Neuron (in vitro differentiated cells): Measurements from ENCODE around the gene SLC2A9.

ENCODE experiments used
- H2AFZ ChIP-seq: one replicate; pipeline ENCODE4 v1.6.1; 2013; ENCODE audit warnings: low read depth, mild to moderate bottlenecking, inconsistent platforms, low read length, moderate library complexity
- H3K27me3 ChIP-seq: one replicate; pipeline ENCODE4 v1.6.1; 2013; ENCODE audit warnings: low read length; ENCODE audit not compliant: insufficient read depth
- H3K36me3 ChIP-seq: one replicate; pipeline ENCODE4 v1.6.1; 2013; ENCODE audit warnings: low read length; ENCODE audit not compliant: insufficient read depth
- H3K4me1 ChIP-seq: one replicate; pipeline ENCODE4 v1.6.1; 2013; ENCODE audit warnings: low read length; ENCODE audit not compliant: insufficient read depth
- H3K4me3 ChIP-seq: 2 replicates; pipeline ENCODE4 v1.5.1; 2013; ENCODE audit warnings: mild to moderate bottlenecking, low read length, moderate library complexity
- H3K9me3 ChIP-seq: one replicate; pipeline ENCODE4 v1.6.1; 2013; ENCODE audit warnings: low read length

Gene SLC2A9

GRCh38 chr4:10008609-10009005 is 12.7 kb downstream of the SLC2A9 start:
- H2AFZ ChIP-seq = no peak overlapping the region
- H3K4me1 ChIP-seq = no peaks in the 10 kb centered on the region
- peaks cover 3% of the 10 kb centered on the region for H3K27me3 ChIP-seq
- H3K4me3 ChIP-seq = no peak overlapping the region
- no peaks in the 10 kb centered on the region for H3K9me3 ChIP-seq
- no peaks in the 10 kb centered on the region for H3K36me3 ChIP-seq

- Histone ChIP-seq H2AFZ (no peak overlapping the region), H3K27me3 (peaks cover 3% of the 10 kb centered on the region), H3K4me3 (no peak overlapping the region), H3K4me1 (no peaks in the 10 kb centered on the region), H3K9me3 (no peaks in the 10 kb centered on the region), H3K36me3 (no peaks in the 10 kb centered on the region)
Measured at GRCh38 chr4:10007793-10008608, 13.3 kb downstream of the SLC2A9 start.

- no peak overlapping the region for H3K4me3 ChIP-seq
- H3K4me1 ChIP-seq = no peaks in the 10 kb centered on the region
- H2AFZ ChIP-seq = no peak overlapping the region
- peaks cover 3% of the 10 kb centered on the region for H3K27me3 ChIP-seq
- no peaks in the 10 kb centered on the region for H3K36me3 ChIP-seq
- no peaks in the 10 kb centered on the region for H3K9me3 ChIP-seq
Measured at GRCh38 chr4:10007436-10007740, 13.9 kb downstream of the SLC2A9 start.

GRCh38 chr4:10006601-10007435 is 14.5 kb downstream of the SLC2A9 start:
- no peak overlapping the region for H3K4me3 ChIP-seq
- H3K9me3 ChIP-seq = no peaks in the 10 kb centered on the region
- peaks cover 3% of the 10 kb centered on the region for H3K27me3 ChIP-seq
- H3K36me3 ChIP-seq = no peaks in the 10 kb centered on the region
- H3K4me1 ChIP-seq = no peaks in the 10 kb centered on the region
- H2AFZ ChIP-seq = no peak overlapping the region

GRCh38 chr4:10006231-10006600 is 15.1 kb downstream of the SLC2A9 start:
- Histone ChIP-seq H3K4me3 (no peak overlapping the region), H3K4me1 (no peaks in the 10 kb centered on the region), H3K27me3 (peaks cover 3% of the 10 kb centered on the region), H2AFZ (no peak overlapping the region), H3K9me3 (no peaks in the 10 kb centered on the region), H3K36me3 (no peaks in the 10 kb centered on the region)

- Histone ChIP-seq H3K9me3 (no peaks in the 10 kb centered on the region), H3K4me3 (no peak overlapping the region), H2AFZ (no peak overlapping the region), H3K36me3 (no peaks in the 10 kb centered on the region), H3K4me1 (no peaks in the 10 kb centered on the region), H3K27me3 (peaks cover 3% of the 10 kb centered on the region)
Measured at GRCh38 chr4:10005632-10006031, 15.7 kb downstream of the SLC2A9 start.

GRCh38 chr4:10003666-10004065 is 17.6 kb downstream of the SLC2A9 start:
- Histone ChIP-seq H3K27me3 (peaks cover 3% of the 10 kb centered on the region), H3K4me1 (no peaks in the 10 kb centered on the region), H2AFZ (no peak overlapping the region), H3K4me3 (no peak overlapping the region), H3K36me3 (no peaks in the 10 kb centered on the region), H3K9me3 (no peaks in the 10 kb centered on the region)

- Histone ChIP-seq H3K4me3 (no peak overlapping the region), H3K4me1 (no peaks in the 10 kb centered on the region), H3K27me3 (peaks cover 3% of the 10 kb centered on the region), H2AFZ (no peak overlapping the region), H3K36me3 (no peaks in the 10 kb centered on the region), H3K9me3 (no peaks in the 10 kb centered on the region)
Measured at GRCh38 chr4:10002278-10002677, 19.0 kb downstream of the SLC2A9 start.

- Histone ChIP-seq H3K36me3 (no peaks in the 10 kb centered on the region), H3K9me3 (no peaks in the 10 kb centered on the region), H3K27me3 (no peaks in the 10 kb centered on the region)
Measured at GRCh38 chr4:10001757-10002156, 19.5 kb downstream of the SLC2A9 start.

GRCh38 chr4:9999956-10000561 is 21.2 kb downstream of the SLC2A9 start:
- Histone ChIP-seq H3K36me3 (no peaks in the 10 kb centered on the region), H3K9me3 (no peaks in the 10 kb centered on the region), H2AFZ (no peak overlapping the region), H3K27me3 (no peaks in the 10 kb centered on the region), H3K4me1 (no peaks in the 10 kb centered on the region), H3K4me3 (no peak overlapping the region)

More at GRCh38 chr4:10001757-10002156, 19.5 kb downstream of the SLC2A9 start:
- no peaks in the 10 kb centered on the region for H3K4me1 ChIP-seq
- no peak overlapping the region for H2AFZ ChIP-seq
- no peak overlapping the region for H3K4me3 ChIP-seq

GRCh38 chr4:9997886-9998285 is 23.4 kb downstream of the SLC2A9 start:
- Histone ChIP-seq H3K27me3 (no peaks in the 10 kb centered on the region), H3K9me3 (no peaks in the 10 kb centered on the region), H2AFZ (no peak overlapping the region), H3K36me3 (no peaks in the 10 kb centered on the region), H3K4me1 (no peaks in the 10 kb centered on the region), H3K4me3 (no peak overlapping the region)

GRCh38 chr4:9996319-9997110 is 24.8 kb downstream of the SLC2A9 start:
- Histone ChIP-seq H3K27me3 (no peaks in the 10 kb centered on the region), H3K9me3 (no peaks in the 10 kb centered on the region), H3K4me3 (no peak overlapping the region), H3K4me1 (no peaks in the 10 kb centered on the region), H3K36me3 (no peaks in the 10 kb centered on the region), H2AFZ (no peak overlapping the region)
